ENCODE data around the gene ZNF443.
"Not testable (repeated sequence)": the region's sequence is repeated elsewhere in the genome, so short reads cannot be mapped to it uniquely, and the experiment has no call there.

Gene ZNF443

GRCh38 chr19:12411893-12412292 is 28.9 kb downstream of the ZNF443 start:
- no peak for DNase-seq

- DNase-seq = peak; percentile 39
These were observed 40.0 kb downstream of the ZNF443 start, which contains the start of gene ZNF799 for GRCh38 chr19:12400633-12401502. TSS of gene ZNF799 (minus strand) at chr19:12401271. CDS start at chr19:12401070, 201 bp downstream.

GRCh38 chr19:12399901-12400632 is 40.8 kb downstream of the ZNF443 start:
- not testable (repeated sequence) for DNase-seq

- DNase-seq = not testable (repeated sequence)
These were observed 49.7 kb downstream of the ZNF443 start for GRCh38 chr19:12391148-12391547.

GRCh38 chr19:12386365-12386764 is 54.5 kb downstream of the ZNF443 start:
- not testable (repeated sequence) for DNase-seq

GRCh38 chr19:12380444-12380737 is 60.4 kb downstream of the ZNF443 start:
- no peak for DNase-seq

- no peak for DNase-seq
These were observed 60.9 kb downstream of the ZNF443 start for GRCh38 chr19:12379732-12380443.

All from activated gamma-delta T cell (primary cell).